IMR-90 (cell line): ENCODE results near the gene CXCR3. TPM values are rescaled to one million over a fixed set of nuclear protein-coding genes. Genes with fewer than 3 reads are reported as not detected.
"Not testable (repeated sequence)": the region's sequence is repeated elsewhere in the genome, so short reads cannot be mapped to it uniquely, and the experiment has no call there.

ENCODE experiments used
- ATAC-seq: fragments of 200-7000 bp; cut with Tn5 transposase; 2 replicates; pipeline ENCODE4 v1.9.1; 2020; ENCODE audit warnings: low read depth, mild to moderate bottlenecking, moderate library complexity
- BruUV-seq: library from RNA; stranded (reverse); fragments of 400-500 nt; replicated peaks from 2 replicates; lab custom pipeline; 2021; lab: Mats Ljungman, UMichigan
- CTCF ChIA-PET: fragments of 300-600 bp; formaldehyde crosslinking; extraction: SDS; loops from one replicate; lab custom pipeline; 2021; ENCODE audit warnings: antibody characterized with exemption; lab: Yijun Ruan, JAX
- POLR2A ChIA-PET: fragments of 300-600 bp; sonication (Branson Sonifier 250); formaldehyde crosslinking; loops from one replicate; lab custom pipeline; 2022; ENCODE audit warnings: antibody characterized with exemption; ENCODE audit not compliant: unreplicated experiment; lab: Charles Lee
- DNase-seq: peaks from one replicate; pipeline ENCODE4 v3.0.0; 2013
- H2AFZ ChIP-seq: replicated peaks from 2 replicates; pipeline ENCODE3; 2013; ENCODE audit warnings: low read length, mild to moderate bottlenecking; ENCODE audit not compliant: poor library complexity
- H2AK5ac ChIP-seq: 2 replicates; pipeline ENCODE4 v1.6.1; 2013; ENCODE audit warnings: low read depth, low read length, inconsistent platforms
- H2AK9ac ChIP-seq: replicated peaks from 2 replicates; pipeline ENCODE3; 2013; ENCODE audit warnings: mild to moderate bottlenecking, low read depth, low read length, moderate library complexity; ENCODE audit not compliant: poor library complexity
- H2BK120ac ChIP-seq: 2 replicates; pipeline ENCODE4 v1.6.1; 2013; ENCODE audit warnings: low read depth, low read length, inconsistent platforms
- H2BK15ac ChIP-seq: 3 replicates; pipeline ENCODE4 v1.6.1; 2013; ENCODE audit warnings: low read depth, low read length, inconsistent platforms
- H2BK20ac ChIP-seq: 2 replicates; pipeline ENCODE4 v1.6.1; 2013; ENCODE audit warnings: low read depth, mild to moderate bottlenecking, inconsistent platforms, low read length, moderate library complexity
- H2BK5ac ChIP-seq: 2 replicates; pipeline ENCODE4 v1.6.1; 2013; ENCODE audit warnings: mild to moderate bottlenecking, low read depth, low read length, inconsistent platforms; ENCODE audit not compliant: poor library complexity, severe bottlenecking
- H3K14ac ChIP-seq: replicated peaks from 2 replicates; pipeline ENCODE4 v1.6.1; 2013; ENCODE audit warnings: low read depth, low read length, inconsistent platforms
- H3K18ac ChIP-seq: 2 replicates; pipeline ENCODE4 v1.6.1; 2013; ENCODE audit warnings: low read depth, low read length, control low read depth
- H3K23ac ChIP-seq: 2 replicates; pipeline ENCODE4 v1.6.1; 2013; ENCODE audit warnings: low read depth, low read length, inconsistent platforms
- H3K27ac ChIP-seq: 2 replicates; pipeline ENCODE4 v1.5.1; 2013; ENCODE audit warnings: mild to moderate bottlenecking, control low read depth, low read length; ENCODE audit not compliant: insufficient read depth
- H3K27me3 ChIP-seq: 2 replicates; pipeline ENCODE4 v1.6.1; 2013; ENCODE audit warnings: low read length; ENCODE audit not compliant: control insufficient read depth, insufficient read depth
- H3K36me3 ChIP-seq: 2 replicates; pipeline ENCODE4 v1.6.1; 2013; ENCODE audit warnings: low read length, mixed read lengths; ENCODE audit not compliant: control insufficient read depth, insufficient read depth
- H3K4ac ChIP-seq: 2 replicates; pipeline ENCODE4 v1.6.1; 2013; ENCODE audit warnings: low read depth, low read length, inconsistent platforms
- H3K4me1 ChIP-seq: 2 replicates; pipeline ENCODE4 v1.6.1; 2013; ENCODE audit warnings: low read length, mixed read lengths; ENCODE audit not compliant: control insufficient read depth, insufficient read depth
- H3K4me2 ChIP-seq: 2 replicates; pipeline ENCODE4 v1.6.1; 2013; ENCODE audit warnings: low read depth, mild to moderate bottlenecking, control low read depth, low read length, moderate library complexity
- H3K4me3 ChIP-seq: 2 replicates; pipeline ENCODE4 v1.5.1; 2013; ENCODE audit warnings: low read depth, mild to moderate bottlenecking, control low read depth, low read length, moderate library complexity; ENCODE audit not compliant: insufficient read depth
- H3K56ac ChIP-seq: 2 replicates; pipeline ENCODE4 v1.6.1; 2013; ENCODE audit warnings: low read length, inconsistent platforms; ENCODE audit not compliant: insufficient read depth; ENCODE audit errors: extremely low read depth
- H3K79me1 ChIP-seq, 2 experiments: 2 replicates each; pipeline ENCODE4 v1.6.1; 2013; ENCODE audit warnings: low read length in 2 of 2, inconsistent platforms in 1 of 2, low read depth in 1 of 2
- H3K9ac ChIP-seq: 2 replicates; pipeline ENCODE4 v1.6.1; 2013; ENCODE audit warnings: low read depth, low read length, control low read depth
- H3K9me1 ChIP-seq: 2 replicates; pipeline ENCODE4 v1.6.1; 2013; ENCODE audit warnings: low read length, inconsistent platforms; ENCODE audit not compliant: insufficient read depth
- H3K9me3 ChIP-seq: 2 replicates; pipeline ENCODE4 v1.6.1; 2013; ENCODE audit warnings: low read length; ENCODE audit not compliant: control insufficient read depth, insufficient read depth
- H4K20me1 ChIP-seq: 2 replicates; pipeline ENCODE4 v1.6.1; 2013; ENCODE audit warnings: low read length, inconsistent platforms; ENCODE audit not compliant: insufficient read depth
- H4K5ac ChIP-seq: 2 replicates; pipeline ENCODE4 v1.6.1; 2013; ENCODE audit warnings: mild to moderate bottlenecking, low read depth, low read length, control low read depth
- H4K8ac ChIP-seq, 2 experiments: 2 replicates each; pipeline ENCODE4 v1.6.1; 2013; ENCODE audit warnings: low read depth in 2 of 2, low read length in 2 of 2, control low read depth in 1 of 2, inconsistent platforms in 1 of 2
- H4K91ac ChIP-seq: 2 replicates; pipeline ENCODE4 v1.6.1; 2013; ENCODE audit warnings: low read depth, low read length, inconsistent platforms; ENCODE audit not compliant: insufficient read depth
- RAD21 ChIP-seq: IDR thresholded peaks from 2 replicates; pipeline ENCODE4 v1.6.1; 2012; ENCODE audit warnings: low read length, improper control_type of control experiment
- WGBS, 2 experiments: methylation state at CpG; one replicate each; pipeline versions ENCODE4 v1.1.5 to v1.1.7; 2013; ENCODE audit warnings: missing lambda C conversion rate in 2 of 2; ENCODE audit not compliant: insufficient read length in 1 of 2; ENCODE audit errors: extremely low coverage in 2 of 2; 5-methylcytosine and 5-hydroxymethylcytosine counted together
- dilution Hi-C: fragments of 300-500 bp; cut with HindIII; formaldehyde crosslinking; loops from one replicate; pipeline ENCODE4 v1.14.3; 2018; ENCODE audit warnings: low sequenced_read_pairs; ENCODE audit not compliant: unreplicated experiment
- in situ Hi-C: fragments of 300-500 bp; cut with MboI; formaldehyde crosslinking; loops from 3 replicates; pipeline ENCODE4 v1.14.3; 2019; ENCODE audit warnings: low sequenced_read_pairs, inconsistent platforms, mixed read lengths
- intact Hi-C: fragments of 100-400 bp; cut with micrococcal nuclease; formaldehyde crosslinking; loops from 2 replicates; pipeline ENCODE4 v1.10.0; 2022
- polyA plus RNA-seq, 3 experiments: library from polyadenylated mRNA; depleted of rRNA; stranded (reverse); fragments of >200 nt; gene quantifications; 2 replicates each; pipeline ENCODE4 v1.2.3, GENCODE V29; 2012; ENCODE audit warnings: low replicate concordance in 1 of 3
- total RNA-seq: library from RNA; depleted of rRNA; stranded (reverse); fragments of >200 nt; gene quantifications from 2 replicates; pipeline ENCODE4 v1.2.3, GENCODE V29; 2012

CXCR3 gene
- total and polyA plus RNA-seq, 2 of the 4 experiments (the other 2 are of a cell fraction): not detected

DNA sequence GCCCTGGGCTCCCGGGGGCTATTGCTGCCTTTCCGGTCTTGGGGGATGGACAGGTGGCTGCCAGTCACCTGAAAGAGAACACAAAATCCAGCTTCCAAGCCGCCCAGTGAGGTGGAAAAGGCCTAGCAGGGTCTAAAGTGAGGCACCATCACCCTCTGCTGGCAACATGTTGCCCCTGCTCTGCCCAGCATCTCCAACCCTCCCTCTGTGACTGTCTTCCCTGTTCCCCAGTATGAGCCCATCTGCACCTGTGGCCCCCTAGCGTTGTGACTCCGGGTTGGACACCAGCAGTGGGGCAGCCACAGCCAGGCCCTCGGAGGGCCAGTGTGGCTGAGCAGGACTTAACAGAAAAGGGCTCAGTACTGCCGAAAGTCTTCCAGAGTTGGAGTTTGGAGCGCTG, 45.9 kb upstream of the CXCR3 start:
- H2AK5ac ChIP-seq, H3K56ac ChIP-seq, H4K8ac ChIP-seq, H3K14ac ChIP-seq, H3K9ac ChIP-seq, H2BK20ac ChIP-seq, DNase-seq, CTCF ChIA-PET, intact Hi-C loops, H2BK15ac ChIP-seq, H2BK5ac ChIP-seq, H3K4ac ChIP-seq, H3K9me1 ChIP-seq, H2AFZ ChIP-seq, H3K4me2 ChIP-seq, H3K27me3 ChIP-seq, BruUV-seq, H4K91ac ChIP-seq, H3K4me3 ChIP-seq, H4K20me1 ChIP-seq, H2BK120ac ChIP-seq, H3K18ac ChIP-seq, H2AK9ac ChIP-seq, H3K27ac ChIP-seq, POLR2A ChIA-PET, H3K23ac ChIP-seq, H4K5ac ChIP-seq, H3K36me3 ChIP-seq, H3K4me1 ChIP-seq, H3K79me1 ChIP-seq, dilution Hi-C loops, H3K9me3 ChIP-seq: not testable (repeated sequence)
- in situ Hi-C loops: loop anchor here (25.0 kb wide), 1 partner anchor 198 kb away; no protein-coding TSS in a partner anchor
- no CpG with 5 or more reads among the region's 8 CpGs for WGBS, 2 experiments
- peak; percentile 65; the same call in 1 of the 2 replicates for ATAC-seq
- TF ChIP-seq RAD21: 0 out of 2 replicates have a peak, but pooled peaks have one; percentile 3

DNA sequence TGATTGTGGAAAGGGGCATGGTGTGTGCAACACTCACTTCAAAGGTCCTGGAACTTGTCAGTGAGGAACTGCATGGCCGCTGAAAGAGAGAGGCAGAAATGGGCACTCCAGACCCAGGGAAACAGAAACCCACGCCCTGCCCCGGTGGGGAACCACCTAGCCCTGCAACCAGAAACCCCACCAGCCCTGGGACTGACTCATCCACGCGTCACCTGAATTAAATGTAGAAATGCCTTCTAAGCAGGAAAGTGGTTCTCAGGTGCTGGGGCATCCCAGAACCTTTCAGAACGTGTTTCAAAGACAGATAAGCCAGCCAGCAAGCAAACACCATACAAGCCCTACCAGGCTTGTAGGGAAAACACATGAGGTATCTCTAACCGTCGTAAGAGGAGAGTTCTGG, 44.9 kb upstream of the CXCR3 start:
- H3K27me3 ChIP-seq, BruUV-seq, H3K14ac ChIP-seq, H4K8ac ChIP-seq, H2AK9ac ChIP-seq, H3K4me1 ChIP-seq, H2BK20ac ChIP-seq, CTCF ChIA-PET, H3K4me2 ChIP-seq, H3K4ac ChIP-seq, H3K4me3 ChIP-seq, H2BK5ac ChIP-seq, H3K18ac ChIP-seq, H3K9me1 ChIP-seq, H2AK5ac ChIP-seq, H3K79me1 ChIP-seq, H3K27ac ChIP-seq, H3K9ac ChIP-seq, H4K20me1 ChIP-seq, H2BK15ac ChIP-seq, H4K5ac ChIP-seq, dilution Hi-C loops, POLR2A ChIA-PET, H3K9me3 ChIP-seq, DNase-seq, intact Hi-C loops, H3K56ac ChIP-seq, H4K91ac ChIP-seq, H3K36me3 ChIP-seq, ATAC-seq, H2AFZ ChIP-seq, H2BK120ac ChIP-seq, H3K23ac ChIP-seq: not testable (repeated sequence)
- 83% methylated on average over 2 of the region's 8 CpGs; no CpG with 5 or more reads in 1 of the 2 experiments for WGBS, 2 experiments
- in situ Hi-C loops: loop anchor here (25.0 kb wide), 1 partner anchor 199 kb away; no protein-coding TSS in a partner anchor
